Stimulated activated CD8-positive, alpha-beta memory T cell treated with anti-CD3 and anti-CD28 coated beads, Interleukin-15, amount 100 ng/mL, for 4 hours (primary cell): ENCODE measurements around the gene IGDCC3.
"Not testable (repeated sequence)": the region's sequence is repeated elsewhere in the genome, so short reads cannot be mapped to it uniquely, and the experiment has no call there.

Source experiments
- DNase-seq, 2 donors: peaks; one replicate each; pipeline ENCODE4 v3.0.0-alpha.2; 2020; ENCODE audit warnings: low read depth in 2 of 2

IGDCC3 gene

GRCh38 chr15:65406424-65407000 is 28.7 kb upstream of the IGDCC3 start:
- DNase-seq, result no peak

GRCh38 chr15:65405791-65406423 is 28.1 kb upstream of the IGDCC3 start:
- no peak for DNase-seq

GRCh38 chr15:65404186-65404872 is 26.5 kb upstream of the IGDCC3 start:
- no peak for DNase-seq

GRCh38 chr15:65402961-65403360 is 25.2 kb upstream of the IGDCC3 start:
- DNase-seq, result no peak

GRCh38 chr15:65401611-65402240 is 23.9 kb upstream of the IGDCC3 start:
- DNase-seq, result no peak

- DNase-seq, result no peak
These were observed 23.2 kb upstream of the IGDCC3 start for GRCh38 chr15:65400760-65401610.

- DNase-seq, result no peak
These were observed 22.2 kb upstream of the IGDCC3 start for GRCh38 chr15:65399997-65400396.

GRCh38 chr15:65399001-65399706 is 21.4 kb upstream of the IGDCC3 start:
- DNase-seq, result no peak

GRCh38 chr15:65398486-65398885 is 20.7 kb upstream of the IGDCC3 start:
- not testable (repeated sequence) for DNase-seq

- DNase-seq, result no peak
These were observed 19.1 kb upstream of the IGDCC3 start for GRCh38 chr15:65396965-65397317.

- no peak for DNase-seq
These were observed 18.6 kb upstream of the IGDCC3 start for GRCh38 chr15:65396283-65396964.

GRCh38 chr15:65395567-65396202 is 17.9 kb upstream of the IGDCC3 start:
- DNase-seq, result no peak

GRCh38 chr15:65394936-65395335 is 17.1 kb upstream of the IGDCC3 start:
- no peak for DNase-seq

- DNase-seq, result no peak
These were observed 16.5 kb upstream of the IGDCC3 start for GRCh38 chr15:65394280-65394789.

GRCh38 chr15:65393557-65393956 is 15.8 kb upstream of the IGDCC3 start:
- DNase-seq, result no peak

GRCh38 chr15:65393091-65393490 is 15.3 kb upstream of the IGDCC3 start:
- no peak for DNase-seq

GRCh38 chr15:65392368-65392767 is 14.6 kb upstream of the IGDCC3 start:
- no peak for DNase-seq

- no peak for DNase-seq
These were observed 13.9 kb upstream of the IGDCC3 start for GRCh38 chr15:65391732-65392131.

- no peak for DNase-seq
These were observed 12.6 kb upstream of the IGDCC3 start for GRCh38 chr15:65390447-65390846.

- DNase-seq, result no peak
These were observed 11.4 kb upstream of the IGDCC3 start for GRCh38 chr15:65389226-65389625.
